Astrocyte of the cerebellum (primary cell): ENCODE measurements around the gene HORMAD1.
A peak's percentile ranks its signal among the peaks of the same experiment; 100 is the strongest.
"Not testable (repeated sequence)": the region's sequence is repeated elsewhere in the genome, so short reads cannot be mapped to it uniquely, and the experiment has no call there.

Source experiments
- DNase-seq: peaks from one replicate; pipeline ENCODE4 v3.0.0-alpha.2; 2011; ENCODE audit warnings: low read depth
- H3K4me3 ChIP-seq: 2 replicates; pipeline ENCODE4 v1.5.1; 2011; ENCODE audit warnings: mild to moderate bottlenecking, low read depth, low read length, moderate library complexity
- CTCF ChIP-seq: IDR thresholded peaks from 2 replicates; pipeline ENCODE4 v1.5.1; 2012; ENCODE audit warnings: low read length, low read depth, moderate library complexity, mild to moderate bottlenecking; ENCODE audit errors: missing control alignments
- in situ Hi-C: cut with HindIII; loops from 2 replicates; pipeline ENCODE4 v1.10.0; 2017; ENCODE audit warnings: low sequenced_read_pairs

Gene HORMAD1

GRCh38 chr1:150720703-150721102 lies at the start of gene HORMAD1:
TSS of gene HORMAD1 (minus strand) at chr1:150720895. CDS start at chr1:150719505, 1,390 bp downstream.
- TF ChIP-seq CTCF = no peak
- H3K4me3 ChIP-seq = no peak within 1 kb of the TSS
- in situ Hi-C loops = no loop called here
- DNase-seq = no peak

GRCh38 chr1:150767704-150768103 lies 47.0 kb upstream of the HORMAD1 start:
- DNase-seq, in situ Hi-C loops, H3K4me3 ChIP-seq: not testable (repeated sequence)

- in situ Hi-C loops, H3K4me3 ChIP-seq, DNase-seq: not testable (repeated sequence)
Observed at GRCh38 chr1:150765977-150766301, 45.2 kb upstream of the HORMAD1 start.

- no peak within 1 kb of the TSS for H3K4me3 ChIP-seq
- in situ Hi-C loops = no loop called here
- no peak for DNase-seq
- TF ChIP-seq CTCF = no peak
Observed at GRCh38 chr1:150765296-150765976, 44.7 kb upstream of the HORMAD1 start, which contains the start of gene CTSS. TSS of gene CTSS (minus strand) at chr1:150765778. CDS start at chr1:150764763, 1,015 bp downstream.

GRCh38 chr1:150764617-150765101 lies 44.0 kb upstream of the HORMAD1 start:
- peak; percentile 54 for DNase-seq

GRCh38 chr1:150763018-150763417 lies 42.3 kb upstream of the HORMAD1 start:
- TF ChIP-seq CTCF = no peak
- no peak for DNase-seq
- in situ Hi-C loops = no loop called here
- no peak overlapping the region for H3K4me3 ChIP-seq

More at GRCh38 chr1:150764617-150765101, 44.0 kb upstream of the HORMAD1 start:
- TF ChIP-seq CTCF = no peak
- H3K4me3 ChIP-seq = no peak overlapping the region
- in situ Hi-C loops = no loop called here

- no peak for TF ChIP-seq CTCF
- in situ Hi-C loops = no loop called here
- no peak for DNase-seq
- no peak overlapping the region for H3K4me3 ChIP-seq
Observed at GRCh38 chr1:150762552-150762951, 41.9 kb upstream of the HORMAD1 start.

- no peak for DNase-seq
- TF ChIP-seq CTCF = no peak
- H3K4me3 ChIP-seq = no peak overlapping the region
- in situ Hi-C loops = no loop called here
Observed at GRCh38 chr1:150761801-150762200, 41.1 kb upstream of the HORMAD1 start.
